GM18507 (cell line): ENCODE measurements around the gene HELLS.
A peak's percentile ranks its signal among the peaks of the same experiment; 100 is the strongest.
"Not testable (repeated sequence)": the region's sequence is repeated elsewhere in the genome, so short reads cannot be mapped to it uniquely, and the experiment has no call there.

ENCODE experiments used
- DNase-seq: peaks from one replicate; pipeline ENCODE4 v3.0.0; 2011; ENCODE audit warnings: low read depth; ENCODE audit not compliant: insufficient read length; ENCODE audit errors: extremely low spot score
- FAIRE-seq: peaks from 2 replicates; lab custom pipeline; 2011; peaks lifted over from hg19 to GRCh38; lab: Jason Lieb, UNC

The HELLS gene

GRCh38 chr10:94602729-94603515, 57.3 kb downstream of the HELLS start:
- FAIRE-seq, result no peak
- DNase-seq, result no peak

- FAIRE-seq (no peak), DNase-seq (no peak)
Measured at GRCh38 chr10:94607111-94607510, 61.5 kb downstream of the HELLS start.

- FAIRE-seq (no peak), DNase-seq (no peak)
Measured at GRCh38 chr10:94608559-94608958, 63.0 kb downstream of the HELLS start.

DNA sequence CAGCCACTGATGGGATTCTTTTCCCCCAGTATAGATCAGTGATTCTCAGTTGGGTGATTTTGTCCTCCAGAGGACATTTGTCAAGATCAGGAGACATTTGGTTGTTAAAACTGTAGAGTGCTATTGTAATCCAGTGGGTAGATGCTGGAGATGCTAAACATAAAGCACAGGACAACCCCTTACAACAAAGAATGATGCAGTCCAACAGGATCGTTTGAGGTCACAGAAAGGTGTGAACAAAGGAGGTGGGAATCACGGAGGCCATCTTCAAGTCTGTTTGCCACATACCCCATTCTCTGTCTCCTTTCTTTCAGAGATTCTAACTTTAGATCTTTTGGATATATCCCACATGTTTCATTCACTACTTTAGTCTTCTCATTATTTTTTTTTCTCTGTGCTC, 69.0 kb downstream of the HELLS start:
- DNase-seq, result no peak
- FAIRE-seq, result no peak

GRCh38 chr10:94617389-94617944, 71.9 kb downstream of the HELLS start:
- FAIRE-seq (no peak), DNase-seq (no peak)

- no peak for FAIRE-seq
- DNase-seq, result no peak
Measured at GRCh38 chr10:94622666-94623205, 77.1 kb downstream of the HELLS start.

GRCh38 chr10:94623572-94623971, 78.0 kb downstream of the HELLS start:
- no peak for DNase-seq
- no peak for FAIRE-seq

GRCh38 chr10:94626476-94626875, 80.9 kb downstream of the HELLS start:
- no peak for DNase-seq
- no peak for FAIRE-seq

GRCh38 chr10:94627511-94627910, 81.9 kb downstream of the HELLS start:
- FAIRE-seq (no peak), DNase-seq (no peak)

DNA sequence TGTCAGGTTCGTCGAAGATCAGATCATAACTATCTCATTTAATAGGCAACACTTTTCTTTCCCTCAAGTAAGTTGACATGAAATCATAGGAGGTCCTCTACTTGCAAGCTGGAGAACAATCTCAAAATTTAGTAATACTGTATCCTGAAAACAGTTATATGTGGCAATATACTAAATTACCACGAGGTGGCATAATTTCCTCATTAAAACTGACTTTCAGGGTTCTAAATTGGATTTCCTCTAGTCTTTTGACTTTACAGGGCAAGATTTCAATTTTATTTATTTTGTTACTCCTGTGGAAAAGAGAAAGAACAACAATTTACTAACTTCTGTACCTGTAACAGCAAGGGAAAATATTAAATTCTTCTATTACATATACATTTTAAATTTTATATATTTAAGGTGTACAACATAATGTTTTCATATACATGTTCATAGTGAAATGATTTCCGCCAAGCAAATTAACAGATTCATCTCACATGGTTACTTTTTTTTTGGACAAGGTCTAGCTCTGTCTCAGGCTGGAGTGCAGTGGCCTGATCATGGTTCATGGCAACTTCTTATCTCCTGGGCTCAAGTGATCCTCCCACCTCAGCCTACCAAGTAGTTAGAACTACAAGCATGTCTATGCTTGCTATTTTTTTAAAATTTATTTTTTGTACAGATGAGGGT, 84.6 kb downstream of the HELLS start:
- DNase-seq (no peak), FAIRE-seq (peak; percentile 83)

DNA sequence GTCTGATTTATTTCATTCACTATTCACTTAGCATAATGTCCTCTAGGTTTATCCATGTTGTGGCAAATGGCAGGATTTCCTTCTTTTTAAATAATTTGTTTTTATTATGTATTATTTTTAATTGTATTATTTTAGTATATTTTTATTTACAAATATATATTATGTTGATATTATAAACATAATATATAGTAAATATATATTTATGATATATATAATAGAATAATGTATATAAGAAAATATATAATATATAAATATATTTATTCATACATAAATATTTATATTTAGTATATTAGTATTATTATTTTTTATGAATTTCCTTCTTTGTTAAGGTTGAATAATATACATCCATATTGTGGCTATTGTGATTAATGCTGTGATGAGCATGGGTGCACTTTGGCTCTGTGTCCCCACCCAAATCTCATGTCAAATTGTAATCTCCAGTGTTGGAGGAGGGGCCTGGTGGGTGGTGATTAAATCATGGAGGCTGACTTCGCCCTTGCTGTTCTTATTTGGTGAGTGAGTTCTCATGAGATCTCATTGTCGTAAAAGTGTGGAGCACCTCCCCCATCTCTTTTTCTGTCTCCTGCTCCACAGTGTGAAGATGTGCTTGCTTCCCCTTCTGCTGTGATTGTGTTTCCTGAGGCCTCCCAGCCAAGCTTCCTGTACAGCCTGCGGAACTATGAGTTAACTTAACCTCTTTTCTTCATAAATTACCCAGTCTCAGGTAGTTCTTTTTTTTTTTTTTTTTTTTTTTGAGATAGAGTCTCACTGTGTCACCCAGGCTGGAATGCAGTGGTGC, 85.7 kb downstream of the HELLS start:
- FAIRE-seq (no peak), DNase-seq (no peak)

DNA sequence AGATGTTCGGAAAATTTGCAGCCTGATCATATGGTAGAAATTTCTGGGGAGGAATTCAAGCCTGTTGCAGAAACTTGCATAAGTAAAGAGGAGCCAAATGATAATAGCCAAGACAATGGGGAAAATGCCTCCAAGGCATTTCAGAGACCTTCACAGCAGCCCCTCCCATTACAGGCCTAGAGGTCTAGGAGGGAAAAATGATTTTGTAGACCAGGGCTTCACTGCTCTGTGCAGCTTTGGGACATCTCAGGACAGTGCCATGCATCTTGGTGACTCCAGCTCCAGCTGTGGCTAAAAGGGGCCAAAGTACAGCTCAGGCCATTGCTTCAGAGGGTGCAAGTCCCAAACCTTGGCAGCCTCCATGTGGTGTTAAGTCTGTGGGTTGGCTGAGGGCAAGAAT, 87.4 kb downstream of the HELLS start:
- DNase-seq (no peak), FAIRE-seq (no peak)

- DNase-seq, FAIRE-seq: not testable (repeated sequence)
Measured at GRCh38 chr10:94638097-94638496, 92.5 kb downstream of the HELLS start.

- DNase-seq (no peak), FAIRE-seq (no peak)
Measured at GRCh38 chr10:94639902-94640301, 94.3 kb downstream of the HELLS start.

GRCh38 chr10:94640562-94640961, 95.0 kb downstream of the HELLS start:
- DNase-seq, result no peak
- FAIRE-seq, result no peak

- DNase-seq (no peak), FAIRE-seq (no peak)
Measured at GRCh38 chr10:94641480-94641879, 95.9 kb downstream of the HELLS start.

GRCh38 chr10:94644352-94644751, 98.8 kb downstream of the HELLS start:
- no peak for DNase-seq
- peak; percentile 41 for FAIRE-seq

DNA sequence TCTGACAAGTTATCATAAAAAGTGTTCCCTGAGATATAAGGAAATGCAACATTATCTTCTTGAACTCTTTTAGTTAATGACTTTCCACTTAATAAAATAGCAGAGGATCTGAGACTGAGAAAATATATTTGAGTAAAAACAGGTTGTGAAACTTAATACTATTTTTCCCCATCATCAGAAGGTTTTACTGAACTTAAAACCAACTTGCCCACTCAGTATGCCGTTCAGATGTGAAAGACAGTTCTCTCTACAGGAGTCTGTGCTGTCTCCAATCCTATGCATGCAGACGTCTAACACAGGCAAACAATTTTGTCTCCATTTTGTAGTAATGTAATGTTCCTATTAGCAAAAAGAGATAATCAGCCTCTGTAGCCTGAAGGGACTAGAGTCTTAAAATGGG, 99.7 kb downstream of the HELLS start:
- FAIRE-seq, result peak; percentile 15
- no peak for DNase-seq
